ENCODE measurements around the gene CASKIN1.

DNA sequence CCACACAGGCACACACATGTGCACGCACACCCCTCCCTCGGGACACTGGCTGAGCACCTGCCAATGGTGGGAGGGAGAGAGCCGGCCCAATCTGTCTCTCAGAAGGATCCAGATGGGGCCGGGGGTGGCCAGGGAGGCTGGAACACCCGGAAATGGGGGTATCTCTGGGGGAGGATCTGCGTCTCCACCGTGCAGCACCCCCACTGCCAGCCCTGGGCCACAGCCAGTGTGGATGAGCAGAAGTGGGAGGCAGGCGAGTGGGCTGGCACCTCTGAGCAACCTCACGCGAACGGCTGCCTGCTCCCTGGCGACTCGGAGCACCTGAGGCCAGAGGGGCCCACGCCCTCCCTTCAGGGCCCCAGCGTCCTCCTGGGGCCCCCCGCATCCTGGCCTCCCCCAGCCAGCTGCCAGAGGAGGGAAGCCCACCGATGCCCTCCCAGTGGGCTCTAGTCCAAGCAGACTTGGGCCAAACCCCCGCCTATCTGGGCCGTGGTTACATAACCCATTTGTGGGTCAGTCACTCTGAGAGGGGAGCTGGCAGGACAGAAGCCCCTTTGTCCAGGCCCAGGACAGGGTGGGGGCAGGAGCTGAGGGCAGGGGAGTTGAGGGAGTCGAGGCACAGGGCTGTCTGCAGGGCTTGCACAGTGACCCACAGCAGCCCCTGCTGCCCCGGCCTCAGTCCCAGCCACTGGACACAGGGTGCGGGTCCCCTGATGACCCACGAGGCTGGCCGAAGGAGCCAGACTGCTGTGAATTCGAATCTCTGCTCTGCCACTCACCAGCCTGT lies 5.6 kb downstream of the CASKIN1 start:
- TF ChIP-seq POLR2A (IDR thresholded peaks at IDR 0.05; ENCODE audit: low read length), result no peak
- no peak for TF ChIP-seq GATA1 (IDR thresholded peaks at IDR 0.05; ENCODE audit: low read depth, low read length)
